Embryonic facial prominence (tissue), 1 donor: Measurements from ENCODE around the gene GAS2.
"Not testable (repeated sequence)": the region's sequence is repeated elsewhere in the genome, so short reads cannot be mapped to it uniquely, and the experiment has no call there.

Experiments
- DNase-seq: peaks from one replicate; pipeline ENCODE4 v3.0.0-alpha.2; 2016; ENCODE audit errors: extremely low spot score

Gene GAS2

DNA sequence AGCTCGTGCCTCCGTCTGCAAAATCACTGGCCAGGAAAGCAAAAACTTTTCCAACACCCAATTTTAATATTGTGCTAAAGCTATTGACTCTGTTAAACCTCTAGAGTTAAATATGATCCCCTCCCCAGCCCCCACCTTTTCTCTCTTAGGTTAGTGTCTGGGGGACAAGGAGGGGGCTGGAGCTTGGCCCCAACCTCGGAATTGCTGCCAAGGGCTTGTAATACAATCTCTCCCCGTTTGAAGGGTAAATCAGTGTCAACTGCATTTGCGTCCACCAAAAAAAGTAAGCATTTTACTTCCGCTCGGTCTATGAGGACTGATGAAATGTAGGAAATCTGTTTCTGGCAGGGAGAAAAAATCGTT is at the start of gene GAS2:
GAS2 (plus strand) TSS at position 287 of the 363 bp plus-strand sequence. CDS start 8,259 bp downstream, outside the sequence.
- no peak for DNase-seq

GRCh38 chr11:22617868-22618267 is 48.5 kb upstream of the GAS2 start:
- no peak for DNase-seq

GRCh38 chr11:22624742-22625447 is 41.5 kb upstream of the GAS2 start:
- DNase-seq: no peak

DNA sequence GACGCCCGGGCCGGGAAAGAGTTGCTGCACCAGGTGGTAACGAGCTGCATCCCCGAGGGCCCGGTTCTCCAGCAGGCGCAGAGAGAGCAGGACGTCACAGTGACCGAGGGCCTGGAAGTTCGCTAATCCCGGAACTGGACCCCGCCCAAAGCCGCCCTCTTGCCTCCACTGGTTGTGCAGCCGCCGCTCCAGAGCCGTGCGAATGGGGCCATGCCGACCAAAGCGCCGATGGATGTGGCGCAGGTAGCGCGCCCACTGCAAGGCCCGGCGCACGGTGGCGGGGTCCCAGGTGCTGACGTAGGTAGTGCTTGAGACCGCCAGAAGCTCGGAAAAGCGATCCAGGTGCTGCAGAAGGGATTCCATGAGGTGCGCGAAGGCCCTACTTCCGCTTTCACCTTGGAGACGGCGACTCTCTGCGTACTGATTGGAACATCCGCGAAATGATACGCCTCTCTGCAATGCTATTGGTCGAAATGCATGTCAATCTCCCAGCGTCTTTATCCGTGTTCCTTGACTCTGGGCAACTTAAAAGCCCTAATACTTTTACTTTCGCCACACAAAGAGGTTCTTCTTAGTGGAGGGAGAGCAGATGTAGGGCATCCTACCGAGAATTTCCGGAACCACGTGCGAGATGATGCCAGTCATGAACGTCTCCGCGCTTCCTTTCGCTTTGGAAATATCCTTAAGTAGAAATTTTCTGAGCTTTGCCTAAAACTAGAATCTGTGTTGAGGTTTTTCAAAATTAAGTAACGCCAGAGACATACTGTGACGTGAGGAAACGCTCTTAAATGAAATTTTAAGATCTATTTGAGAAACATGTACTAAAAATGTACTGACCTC is 40.7 kb upstream of the GAS2 start, which contains the start of gene FANCF:
FANCF (minus strand) TSS at position 376 of the 840 bp plus-strand sequence; CDS start at position 363, 13 bp downstream.
- DNase-seq: peak; percentile 95

- no peak for DNase-seq
These were observed 39.7 kb upstream of the GAS2 start for GRCh38 chr11:22626573-22627239.

GRCh38 chr11:22627421-22627820 is 39.0 kb upstream of the GAS2 start:
- no peak for DNase-seq

- no peak for DNase-seq
These were observed 33.0 kb upstream of the GAS2 start for GRCh38 chr11:22633354-22633902.

GRCh38 chr11:22634897-22635629 is 31.3 kb upstream of the GAS2 start:
- DNase-seq: no peak

- no peak for DNase-seq
These were observed 30.7 kb upstream of the GAS2 start for GRCh38 chr11:22635689-22636088.

DNA sequence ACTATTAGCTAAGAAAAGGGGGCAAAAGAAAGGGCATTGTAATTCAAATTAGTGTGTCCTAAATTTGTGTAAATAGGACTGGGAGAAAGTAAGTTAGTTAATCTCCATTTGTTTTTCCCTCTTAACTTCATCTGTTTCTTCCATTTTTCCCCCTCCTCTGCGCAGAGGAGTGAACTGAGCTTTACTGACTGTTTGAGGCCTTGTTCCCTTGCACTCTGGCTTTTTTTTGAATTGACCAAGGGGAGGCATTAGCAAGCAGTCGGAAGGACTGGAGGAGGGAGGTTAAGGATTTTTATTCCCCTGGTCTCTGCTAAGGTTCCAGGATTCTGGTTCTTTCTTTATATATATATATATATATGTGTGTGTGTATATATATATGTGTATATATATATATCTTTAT is 25.5 kb upstream of the GAS2 start:
- DNase-seq: no peak

DNA sequence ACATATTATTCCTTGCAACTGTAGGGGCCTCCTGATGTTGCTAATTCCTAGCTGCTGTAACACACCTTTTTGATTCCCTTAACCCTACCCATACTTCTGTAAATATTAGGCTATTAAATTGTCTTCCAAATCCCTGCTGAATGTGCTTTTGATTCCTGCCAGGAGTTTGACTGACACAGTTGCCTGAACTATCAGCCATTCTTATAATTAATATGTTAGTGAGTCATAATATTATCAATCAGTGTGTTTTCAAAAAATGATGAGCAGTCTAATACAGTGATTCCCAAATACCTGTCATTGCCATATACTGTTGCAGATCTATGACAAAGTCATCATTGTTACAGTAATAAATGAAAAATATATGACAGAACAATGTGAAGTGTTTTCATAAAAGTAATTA is 24.9 kb upstream of the GAS2 start:
- DNase-seq: no peak

- not testable (repeated sequence) for DNase-seq
These were observed 14.1 kb upstream of the GAS2 start for GRCh38 chr11:22652346-22652745.

DNA sequence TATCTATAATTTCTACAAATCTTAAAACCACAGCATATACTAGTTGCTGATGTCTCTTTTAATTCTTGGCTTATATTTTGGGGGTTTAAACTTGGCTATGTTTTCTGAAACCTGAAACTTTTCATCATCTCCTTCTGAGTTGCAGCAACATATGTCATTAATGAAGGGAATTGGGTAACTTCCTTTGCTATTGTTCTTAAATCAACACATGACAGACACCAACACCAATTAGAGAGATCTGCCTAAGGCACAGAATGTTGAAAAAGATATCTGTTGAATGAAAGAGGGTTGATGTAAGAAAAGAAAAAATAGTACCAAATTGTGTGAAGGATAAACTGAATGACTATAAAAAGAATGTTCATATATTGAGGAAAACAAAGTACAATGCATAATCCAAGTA is 10.3 kb upstream of the GAS2 start:
- DNase-seq: no peak

GRCh38 chr11:22657101-22657694 is 9.2 kb upstream of the GAS2 start:
- no peak for DNase-seq

GRCh38 chr11:22659783-22660182 is 6.6 kb upstream of the GAS2 start:
- no peak for DNase-seq

DNA sequence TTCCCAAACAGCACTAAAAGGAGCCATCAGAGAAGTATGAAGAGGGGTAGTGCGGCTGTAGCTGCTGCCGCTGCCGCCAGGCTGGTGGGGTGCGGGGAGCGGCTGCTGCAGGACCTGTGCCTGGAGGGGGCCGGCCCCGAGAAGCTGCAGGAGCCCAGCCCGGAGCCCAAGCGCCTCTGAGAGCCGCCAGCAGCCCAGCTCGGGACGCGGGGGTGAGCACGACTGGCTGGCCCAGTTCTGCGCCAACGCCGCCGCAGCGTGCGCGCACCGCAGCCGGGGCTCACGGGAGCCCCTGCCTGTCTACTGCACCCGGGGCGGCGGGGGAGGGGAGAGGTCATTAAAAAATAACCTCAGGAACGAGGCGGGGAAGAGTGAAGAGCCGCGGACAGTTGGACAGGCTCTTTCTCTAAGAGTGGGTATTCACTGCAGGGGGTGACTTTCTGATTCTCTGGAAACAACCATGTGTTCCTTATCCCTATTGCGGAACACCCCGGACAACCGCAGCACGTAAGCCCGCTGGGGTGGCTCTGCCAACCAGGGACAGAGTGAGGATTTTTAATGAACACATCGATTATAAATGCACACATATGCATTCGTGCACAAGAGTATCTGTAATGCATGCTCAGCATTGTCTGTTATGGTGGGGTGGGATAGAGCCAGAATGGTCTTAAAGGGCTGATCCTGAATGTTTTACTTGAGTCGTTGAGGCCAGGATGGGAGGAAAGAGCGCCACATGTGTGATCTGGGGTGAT is 453 bp downstream of the GAS2 start:
- no peak for DNase-seq

- no peak for DNase-seq
These were observed 1.8 kb downstream of the GAS2 start for GRCh38 chr11:22668005-22668796.

GRCh38 chr11:22669368-22669767 is 3.0 kb downstream of the GAS2 start:
- DNase-seq: no peak

DNA sequence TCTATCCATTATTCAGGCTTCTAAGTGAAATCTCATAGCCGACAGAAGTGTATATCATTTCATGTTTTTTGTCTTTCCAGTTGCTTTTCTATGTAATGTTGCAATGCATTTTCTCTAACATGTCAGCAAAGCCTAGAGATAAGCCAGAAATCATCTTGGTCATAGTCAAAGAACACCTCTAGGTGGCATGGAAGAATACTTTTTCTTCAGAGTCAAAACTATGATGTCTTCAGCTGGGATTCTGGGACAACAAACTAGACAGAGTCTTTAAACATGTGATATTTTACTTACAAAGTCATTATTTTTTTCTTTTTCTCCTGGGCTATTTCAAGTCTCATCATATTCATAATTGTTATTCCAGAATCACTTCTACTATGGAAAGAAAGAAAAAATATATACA is 4.4 kb downstream of the GAS2 start:
- no peak for DNase-seq

GRCh38 chr11:22671751-22672150 is 5.3 kb downstream of the GAS2 start:
- no peak for DNase-seq
